Activated CD8-positive, alpha-beta T cell treated with anti-CD3 and anti-CD28 coated beads, Interleukin-2, amount 10 ng/mL, durations not matched to agents 7 days and 5 days (primary cell): Measurements from ENCODE around the gene PROM2. TPM values are rescaled to one million over a fixed set of nuclear protein-coding genes. Genes with fewer than 3 reads are reported as not detected.
"Not testable (repeated sequence)": the region's sequence is repeated elsewhere in the genome, so short reads cannot be mapped to it uniquely, and the experiment has no call there.

Experiments
- ATAC-seq: fragments of 150-1000 bp; cut with Tn5 transposase; one replicate; pipeline ENCODE4 v1.10.0; 2021; ENCODE audit warnings: moderate library complexity
- CTCF ChIA-PET: fragments of 350-600 bp; sonication (Branson Sonifier 250); formaldehyde crosslinking; loops from one replicate; lab custom pipeline; 2021; ENCODE audit warnings: antibody characterized with exemption; lab: Charles Lee
- POLR2A ChIA-PET: fragments of 350-600 bp; sonication (Branson Sonifier 250); formaldehyde crosslinking; loops from one replicate; lab custom pipeline; 2021; ENCODE audit warnings: antibody characterized with exemption; lab: Charles Lee
- DNase-seq: peaks from one replicate; pipeline ENCODE4 v3.0.0-alpha.2; 2020
- H3K27ac Mint-ChIP-seq: one replicate; pipeline ENCODE4 v1.8.0; 2021; ENCODE audit warnings: mild to moderate bottlenecking, mixed read lengths
- H3K27me3 Mint-ChIP-seq: one replicate; pipeline ENCODE4 v1.8.0; 2021; ENCODE audit warnings: low read depth, mixed read lengths
- H3K36me3 Mint-ChIP-seq: one replicate; pipeline ENCODE4 v1.8.0; 2021; ENCODE audit warnings: low read depth, mixed read lengths
- H3K4me1 Mint-ChIP-seq: one replicate; pipeline ENCODE4 v1.8.0; 2021; ENCODE audit warnings: low read depth, mixed read lengths
- H3K4me3 Mint-ChIP-seq: one replicate; pipeline ENCODE4 v1.8.0; 2021; ENCODE audit warnings: mild to moderate bottlenecking, mixed read lengths
- H3K9me3 Mint-ChIP-seq: one replicate; pipeline ENCODE4 v1.8.0; 2022; ENCODE audit warnings: mixed read lengths; ENCODE audit not compliant: insufficient read depth
- total RNA-seq, 2 experiments: library from RNA; stranded (reverse); gene quantifications; one replicate each; pipeline ENCODE4 v1.2.3, GENCODE V29; 2021

Gene PROM2, protein sequence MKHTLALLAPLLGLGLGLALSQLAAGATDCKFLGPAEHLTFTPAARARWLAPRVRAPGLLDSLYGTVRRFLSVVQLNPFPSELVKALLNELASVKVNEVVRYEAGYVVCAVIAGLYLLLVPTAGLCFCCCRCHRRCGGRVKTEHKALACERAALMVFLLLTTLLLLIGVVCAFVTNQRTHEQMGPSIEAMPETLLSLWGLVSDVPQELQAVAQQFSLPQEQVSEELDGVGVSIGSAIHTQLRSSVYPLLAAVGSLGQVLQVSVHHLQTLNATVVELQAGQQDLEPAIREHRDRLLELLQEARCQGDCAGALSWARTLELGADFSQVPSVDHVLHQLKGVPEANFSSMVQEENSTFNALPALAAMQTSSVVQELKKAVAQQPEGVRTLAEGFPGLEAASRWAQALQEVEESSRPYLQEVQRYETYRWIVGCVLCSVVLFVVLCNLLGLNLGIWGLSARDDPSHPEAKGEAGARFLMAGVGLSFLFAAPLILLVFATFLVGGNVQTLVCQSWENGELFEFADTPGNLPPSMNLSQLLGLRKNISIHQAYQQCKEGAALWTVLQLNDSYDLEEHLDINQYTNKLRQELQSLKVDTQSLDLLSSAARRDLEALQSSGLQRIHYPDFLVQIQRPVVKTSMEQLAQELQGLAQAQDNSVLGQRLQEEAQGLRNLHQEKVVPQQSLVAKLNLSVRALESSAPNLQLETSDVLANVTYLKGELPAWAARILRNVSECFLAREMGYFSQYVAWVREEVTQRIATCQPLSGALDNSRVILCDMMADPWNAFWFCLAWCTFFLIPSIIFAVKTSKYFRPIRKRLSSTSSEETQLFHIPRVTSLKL
- under 1 TPM; 0.34 to 0.47 TPM for total RNA-seq

DNA sequence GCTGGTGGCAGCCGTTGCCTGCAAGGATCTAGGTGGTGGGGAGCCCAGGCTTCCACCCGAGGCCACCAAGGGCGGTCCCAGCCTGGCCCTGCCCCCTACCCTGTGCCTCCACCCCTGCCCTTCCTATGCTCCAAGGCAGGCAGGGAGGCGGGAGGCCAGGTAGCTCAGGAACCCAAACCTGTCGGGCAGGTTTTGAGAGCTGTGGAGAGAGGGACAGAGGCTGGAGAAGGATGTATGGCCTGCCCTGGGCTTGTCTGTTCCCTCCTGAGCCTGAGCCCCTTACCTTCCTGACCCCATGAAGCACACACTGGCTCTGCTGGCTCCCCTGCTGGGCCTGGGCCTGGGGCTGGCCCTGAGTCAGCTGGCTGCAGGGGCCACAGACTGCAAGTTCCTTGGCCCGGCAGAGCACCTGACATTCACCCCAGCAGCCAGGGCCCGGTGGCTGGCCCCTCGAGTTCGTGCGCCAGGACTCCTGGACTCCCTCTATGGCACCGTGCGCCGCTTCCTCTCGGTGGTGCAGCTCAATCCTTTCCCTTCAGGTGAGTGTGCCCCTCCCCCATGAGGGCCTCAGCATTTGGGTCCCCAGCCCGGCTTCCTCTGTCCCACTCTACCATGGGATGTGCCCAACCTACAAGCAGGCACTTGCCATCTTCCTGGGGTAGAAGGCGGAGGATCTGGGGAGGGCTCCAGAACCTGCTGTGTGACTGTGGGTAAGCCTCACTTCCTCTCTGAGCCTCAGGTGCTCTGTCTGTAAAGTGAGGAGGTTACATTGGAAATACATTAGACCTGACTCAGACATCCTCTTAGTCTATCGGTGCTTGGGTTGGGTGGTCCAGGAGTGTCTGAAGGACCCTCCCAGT is at the start of gene PROM2:
Gene PROM2 (plus strand): TSS at position 159 of the 860 bp plus-strand sequence. CDS start 137 bp downstream, at position 296.
- ChIA-PET POLR2A (no interaction called here), CTCF (no interaction called here)

DNA sequence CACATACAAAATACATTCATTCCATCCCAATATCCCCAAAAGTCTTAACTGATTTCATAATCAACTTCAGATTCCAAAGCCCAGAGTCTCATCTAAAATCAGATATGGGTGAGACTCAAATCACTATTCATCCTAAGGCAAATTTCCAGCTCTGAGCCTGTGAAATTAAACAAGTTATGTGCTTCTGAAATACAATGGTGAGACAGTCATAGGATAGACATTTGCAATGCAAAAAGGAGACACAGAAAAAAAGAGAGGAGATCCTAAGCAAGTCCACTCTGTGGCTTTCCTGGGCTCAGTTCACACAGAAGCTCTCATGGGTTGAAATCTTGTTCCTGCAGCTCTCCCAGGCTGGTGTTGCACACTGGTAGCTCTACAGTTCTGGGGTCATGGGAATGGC is 48.6 kb upstream of the PROM2 start:
- POLR2A ChIA-PET: no interaction called here
- ATAC-seq: no peak
- peaks cover 2% of the 10 kb centered on the region for H3K36me3 Mint-ChIP-seq
- H3K4me3 Mint-ChIP-seq: no peak overlapping the region
- H3K4me1 Mint-ChIP-seq: no peaks in the 10 kb centered on the region
- H3K27ac Mint-ChIP-seq: no peak overlapping the region
- CTCF ChIA-PET: interaction anchor here (0.6 kb wide), 1 partner anchor 16 kb away, joined by 3 read pairs; no protein-coding TSS in a partner anchor
- H3K27me3 Mint-ChIP-seq: no peaks in the 10 kb centered on the region
- H3K9me3 Mint-ChIP-seq: peaks cover 22% of the 10 kb centered on the region
- DNase-seq: no peak

More for the DNA sequence above, at the start of gene PROM2:
- H3K4me3 Mint-ChIP-seq: no peak within 1 kb of the TSS
- no peak within 1 kb of the TSS for H3K27ac Mint-ChIP-seq
- H3K36me3 Mint-ChIP-seq: no peaks in the 10 kb centered on the region
- no peaks in the 10 kb centered on the region for H3K27me3 Mint-ChIP-seq
- ATAC-seq (no peak), DNase-seq (no peak)
- no peaks in the 10 kb centered on the region for H3K4me1 Mint-ChIP-seq
- no peaks in the 10 kb centered on the region for H3K9me3 Mint-ChIP-seq

DNA sequence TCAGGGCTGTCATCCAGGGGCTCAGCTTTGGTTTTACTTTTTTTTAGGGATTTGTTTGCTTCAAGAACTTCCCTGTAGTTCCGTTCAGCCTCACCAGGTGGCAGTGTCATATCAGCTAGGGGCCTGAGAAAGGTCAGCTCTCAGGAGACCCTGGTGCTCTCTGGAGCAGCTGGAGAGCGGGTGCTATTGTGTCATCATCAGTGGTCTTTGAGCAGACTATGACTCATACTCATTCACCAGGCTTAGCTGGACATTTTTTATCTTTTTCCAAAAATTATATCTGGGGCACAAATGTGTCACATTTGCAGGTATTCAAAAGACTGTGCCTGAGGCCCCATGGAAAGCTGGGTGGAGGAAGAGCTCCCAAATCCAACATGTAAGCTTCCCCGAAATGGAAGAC is 42.5 kb upstream of the PROM2 start:
- no peak overlapping the region for H3K27ac Mint-ChIP-seq
- H3K9me3 Mint-ChIP-seq: peaks cover 10% of the 10 kb centered on the region
- no peak overlapping the region for H3K4me3 Mint-ChIP-seq
- ChIA-PET CTCF (interaction anchor here (0.7 to 1.4 kb wide), 3 partner anchors 9 to 209 kb away, joined by 3 to 6 read pairs (median 3); no protein-coding TSS in a partner anchor), POLR2A (no interaction called here)
- H3K27me3 Mint-ChIP-seq: no peaks in the 10 kb centered on the region
- ATAC-seq (no peak), DNase-seq (peak; percentile 37)
- H3K4me1 Mint-ChIP-seq: no peaks in the 10 kb centered on the region
- no peaks in the 10 kb centered on the region for H3K36me3 Mint-ChIP-seq

DNA sequence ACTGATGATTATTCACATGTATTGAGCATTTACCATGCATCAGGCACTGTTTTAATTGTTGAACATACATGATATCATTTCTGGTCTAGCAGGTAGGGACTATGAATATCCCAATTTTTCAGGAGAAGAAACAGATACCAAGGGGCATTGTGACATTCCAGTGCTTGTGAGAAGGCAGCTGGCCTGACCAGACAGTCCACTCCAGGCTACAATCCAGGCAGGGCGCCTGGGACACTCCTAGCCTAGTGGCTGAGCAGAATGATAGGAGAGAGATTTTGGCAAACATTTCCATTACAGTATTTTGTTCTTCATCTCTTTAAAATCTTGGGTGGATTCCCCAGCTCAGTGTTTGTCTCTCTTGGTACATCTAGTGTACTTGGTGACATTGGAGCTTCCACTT is 42.0 kb upstream of the PROM2 start:
- Mint-ChIP-seq H3K27ac (no peak overlapping the region), H3K9me3 (peaks cover 11% of the 10 kb centered on the region), H3K4me1 (no peaks in the 10 kb centered on the region), H3K36me3 (no peaks in the 10 kb centered on the region), H3K27me3 (no peaks in the 10 kb centered on the region), H3K4me3 (no peak overlapping the region)
- ChIA-PET POLR2A (no interaction called here), CTCF (interaction anchor here (0.8 to 1.4 kb wide), 2 partner anchors 109 to 210 kb away, joined by 3 to 6 read pairs; no protein-coding TSS in a partner anchor)
- ATAC-seq (no peak), DNase-seq (no peak)

DNA sequence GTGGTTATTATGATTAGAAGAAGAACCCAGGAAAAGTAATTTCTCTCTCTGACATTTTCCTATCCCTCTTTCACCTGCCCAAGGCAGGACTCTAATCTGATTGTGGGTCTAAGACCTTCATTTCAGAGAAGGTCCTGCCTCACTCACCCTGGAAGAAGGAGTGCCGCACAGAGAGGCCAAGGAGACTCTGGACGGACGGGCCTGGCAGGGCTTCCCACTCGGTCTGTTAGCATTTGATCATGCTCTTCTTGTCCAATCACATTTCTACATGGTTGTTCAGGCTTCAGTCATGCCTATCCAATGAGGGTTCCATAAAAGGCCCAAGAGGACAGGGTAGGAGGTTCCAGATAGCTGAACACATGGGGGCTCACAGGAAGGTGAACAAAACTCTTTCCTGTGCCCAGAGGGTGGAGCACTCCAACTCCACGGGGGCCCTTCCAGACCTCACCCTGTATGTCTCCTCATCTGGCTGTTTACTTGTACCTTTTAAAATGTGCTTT is 39.9 kb upstream of the PROM2 start:
- peaks cover 16% of the 10 kb centered on the region for H3K9me3 Mint-ChIP-seq
- no peaks in the 10 kb centered on the region for H3K27me3 Mint-ChIP-seq
- no peaks in the 10 kb centered on the region for H3K36me3 Mint-ChIP-seq
- H3K4me3 Mint-ChIP-seq: no peak overlapping the region
- ChIA-PET POLR2A (no interaction called here), CTCF (no interaction called here)
- no peak for DNase-seq
- no peak overlapping the region for H3K27ac Mint-ChIP-seq
- H3K4me1 Mint-ChIP-seq: no peaks in the 10 kb centered on the region
- ATAC-seq: no peak

DNA sequence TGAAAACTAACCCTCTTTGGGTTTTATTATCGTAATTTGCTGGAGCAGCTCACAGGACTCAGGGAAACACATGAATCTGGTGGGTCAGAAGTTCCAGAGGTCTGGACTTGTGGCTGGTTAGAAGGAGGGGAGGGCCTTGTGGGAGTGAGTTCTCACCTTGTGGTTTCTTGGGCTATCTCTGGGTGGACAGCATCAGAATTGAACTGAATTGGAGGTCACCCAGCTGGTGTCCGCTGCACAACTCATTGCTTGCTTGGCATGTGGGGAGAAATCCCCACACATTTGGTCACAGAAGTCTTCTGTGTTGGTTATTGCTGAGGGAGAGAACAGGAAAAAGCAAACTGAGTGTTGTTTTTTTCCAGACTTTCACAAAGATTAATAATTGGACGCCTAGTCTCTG is 39.4 kb upstream of the PROM2 start:
- POLR2A ChIA-PET: no interaction called here
- CTCF ChIA-PET: no interaction called here
- no peak overlapping the region for H3K4me3 Mint-ChIP-seq
- H3K9me3 Mint-ChIP-seq: peaks cover 13% of the 10 kb centered on the region
- H3K27ac Mint-ChIP-seq: no peak overlapping the region
- no peaks in the 10 kb centered on the region for H3K27me3 Mint-ChIP-seq
- no peaks in the 10 kb centered on the region for H3K4me1 Mint-ChIP-seq
- no peak for ATAC-seq
- DNase-seq: no peak
- no peaks in the 10 kb centered on the region for H3K36me3 Mint-ChIP-seq

DNA sequence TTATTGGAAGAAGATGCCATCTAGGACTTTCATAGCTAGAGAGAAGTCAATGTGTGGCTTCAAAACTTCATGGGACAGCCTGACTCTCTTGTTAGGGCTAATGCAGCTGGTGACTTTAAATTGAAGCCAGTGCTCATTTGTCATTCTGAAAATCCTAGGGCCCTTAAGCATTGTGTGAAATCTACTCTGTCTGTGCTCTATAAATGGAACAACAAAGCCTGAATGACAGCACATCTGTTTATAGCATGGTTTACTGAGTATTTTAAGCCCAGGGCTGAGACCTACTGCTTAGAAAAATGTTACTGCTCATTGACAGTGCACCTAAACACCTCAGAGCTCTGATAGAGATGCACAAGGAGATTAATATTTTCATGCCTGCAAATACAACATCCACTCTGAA is 36.1 kb upstream of the PROM2 start:
- no peaks in the 10 kb centered on the region for H3K36me3 Mint-ChIP-seq
- H3K27ac Mint-ChIP-seq: no peak overlapping the region
- DNase-seq (no peak), ATAC-seq (no peak)
- POLR2A ChIA-PET: no interaction called here
- H3K4me1 Mint-ChIP-seq: no peaks in the 10 kb centered on the region
- no peaks in the 10 kb centered on the region for H3K27me3 Mint-ChIP-seq
- peaks cover 26% of the 10 kb centered on the region for H3K9me3 Mint-ChIP-seq
- no peak overlapping the region for H3K4me3 Mint-ChIP-seq
- CTCF ChIA-PET: no interaction called here

DNA sequence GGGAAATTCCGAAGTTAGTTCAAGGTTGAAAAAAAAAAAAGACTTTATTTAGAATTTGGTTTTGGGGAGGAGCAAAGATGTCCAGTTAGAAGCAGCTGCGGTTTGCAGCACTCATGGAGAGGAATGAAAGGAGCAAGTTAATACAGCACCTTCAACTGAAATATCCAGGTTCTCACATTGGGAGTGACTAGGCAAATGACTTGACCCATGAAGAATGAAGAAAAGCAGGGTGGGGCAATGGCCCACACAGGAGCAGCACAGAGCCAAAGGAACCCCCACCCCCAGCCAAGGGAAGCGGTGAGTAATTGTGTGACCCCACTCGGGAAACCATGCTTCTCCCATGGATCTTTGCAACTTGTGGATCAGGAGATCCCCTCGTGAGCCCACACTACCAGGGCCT is 34.2 kb upstream of the PROM2 start:
- H3K4me3 Mint-ChIP-seq: no peak overlapping the region
- DNase-seq: no peak
- H3K4me1 Mint-ChIP-seq: no peaks in the 10 kb centered on the region
- H3K27ac Mint-ChIP-seq: no peak overlapping the region
- H3K27me3 Mint-ChIP-seq: no peaks in the 10 kb centered on the region
- CTCF ChIA-PET: interaction anchor here (1.2 kb wide), 1 partner anchor 9 kb away, joined by 3 read pairs; no protein-coding TSS in a partner anchor
- ATAC-seq: no peak
- H3K36me3 Mint-ChIP-seq: no peaks in the 10 kb centered on the region
- POLR2A ChIA-PET: no interaction called here
- peaks cover 25% of the 10 kb centered on the region for H3K9me3 Mint-ChIP-seq

DNA sequence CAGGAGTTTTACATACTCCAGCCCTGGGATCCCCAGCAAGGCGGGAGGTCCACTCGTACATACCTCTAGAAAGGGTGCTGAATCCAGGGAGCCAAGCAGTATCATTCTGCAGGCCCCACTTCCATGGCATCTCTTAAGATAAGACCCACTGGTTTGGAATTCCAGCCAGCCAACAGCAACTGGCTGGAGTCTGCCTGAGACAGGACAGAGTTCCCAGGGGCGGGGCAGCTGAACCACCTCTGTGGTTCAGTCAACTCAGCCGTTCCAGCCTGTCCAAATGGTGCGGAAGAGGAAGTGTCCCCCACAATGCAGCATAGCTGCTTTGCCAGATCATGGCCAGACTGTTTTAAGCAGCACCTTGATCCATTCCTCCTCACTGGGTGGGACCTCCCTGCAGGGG is 33.7 kb upstream of the PROM2 start:
- ChIA-PET POLR2A (no interaction called here), CTCF (interaction anchor here (1.2 kb wide), 1 partner anchor 9 kb away, joined by 3 read pairs; no protein-coding TSS in a partner anchor)
- H3K9me3 Mint-ChIP-seq: peaks cover 25% of the 10 kb centered on the region
- no peaks in the 10 kb centered on the region for H3K27me3 Mint-ChIP-seq
- H3K27ac Mint-ChIP-seq: no peak overlapping the region
- ATAC-seq: no peak
- H3K4me3 Mint-ChIP-seq: no peak overlapping the region
- no peaks in the 10 kb centered on the region for H3K36me3 Mint-ChIP-seq
- DNase-seq: no peak
- H3K4me1 Mint-ChIP-seq: no peaks in the 10 kb centered on the region

DNA sequence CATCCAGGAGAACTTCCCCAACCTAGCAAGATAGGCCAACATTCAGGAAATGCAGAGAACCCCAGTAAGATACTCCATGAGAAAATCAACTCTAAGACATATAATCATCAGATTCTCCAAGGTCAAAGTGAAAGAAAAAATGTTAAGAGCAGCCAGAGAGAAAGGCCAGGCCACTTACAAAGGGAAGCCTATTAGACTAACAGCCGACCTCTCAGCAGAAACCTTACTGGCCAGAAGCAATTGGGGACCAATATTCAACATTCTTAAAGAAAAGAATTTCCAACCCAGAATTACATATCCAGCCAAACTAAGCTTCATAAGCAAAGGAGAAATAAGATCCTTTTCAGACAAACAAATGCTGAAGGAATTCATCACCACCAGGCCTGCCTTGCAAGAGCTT is 32.2 kb upstream of the PROM2 start:
- ATAC-seq, DNase-seq, H3K4me3 Mint-ChIP-seq, H3K27me3 Mint-ChIP-seq, H3K36me3 Mint-ChIP-seq, H3K27ac Mint-ChIP-seq, CTCF ChIA-PET, H3K4me1 Mint-ChIP-seq, POLR2A ChIA-PET: not testable (repeated sequence)
- H3K9me3 Mint-ChIP-seq: peaks cover 25% of the 10 kb centered on the region

DNA sequence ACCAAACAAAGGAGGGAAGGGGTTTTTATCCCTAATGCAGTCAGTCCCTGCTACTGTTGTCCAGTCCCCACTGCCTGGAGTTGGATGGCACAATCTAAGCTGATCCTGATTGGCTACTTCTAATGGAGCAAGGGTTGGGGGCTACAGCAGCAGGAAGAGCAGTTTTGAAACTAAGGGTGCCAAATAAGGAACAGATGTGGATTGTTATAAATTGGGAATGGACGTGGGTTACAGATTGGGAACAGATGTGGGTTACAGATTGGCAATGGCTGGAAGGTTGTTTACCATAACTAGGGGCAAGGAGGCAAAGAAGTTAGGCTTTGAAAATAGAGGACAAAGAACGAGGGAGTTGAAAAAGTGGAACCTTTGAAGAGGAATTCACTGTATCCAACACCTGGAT is 16.0 kb upstream of the PROM2 start:
- H3K4me1 Mint-ChIP-seq: no peaks in the 10 kb centered on the region
- H3K27ac Mint-ChIP-seq: no peak overlapping the region
- ATAC-seq (no peak), DNase-seq (no peak)
- POLR2A ChIA-PET: no interaction called here
- H3K36me3 Mint-ChIP-seq: no peaks in the 10 kb centered on the region
- H3K9me3 Mint-ChIP-seq: no peaks in the 10 kb centered on the region
- H3K27me3 Mint-ChIP-seq: peaks cover 2% of the 10 kb centered on the region
- CTCF ChIA-PET: no interaction called here
- H3K4me3 Mint-ChIP-seq: no peak overlapping the region
